Measurements from ENCODE around the gene RNF223. TPM values are rescaled to one million over a fixed set of nuclear protein-coding genes. Genes with fewer than 3 reads are reported as not detected.

Gene RNF223
- total RNA-seq, 1 experiment from 2014 or later = 147 TPM

DNA sequence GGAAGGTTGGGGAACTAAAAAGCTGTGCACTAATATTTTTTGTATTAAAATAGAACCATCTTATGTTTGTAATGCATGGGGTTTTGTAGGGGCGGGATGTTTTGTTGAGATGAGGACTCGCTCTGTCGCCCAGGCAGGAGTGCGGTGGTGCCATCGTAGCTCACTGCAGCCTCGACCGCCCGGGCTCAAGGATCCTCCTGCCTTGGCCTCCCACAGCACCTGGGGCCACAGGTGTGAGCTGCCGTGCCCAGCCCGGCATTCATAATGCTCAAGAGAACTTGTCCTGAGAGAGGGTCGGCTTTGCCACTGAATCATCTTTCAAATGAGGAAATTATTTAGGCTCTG is 44.7 kb upstream of the RNF223 start:
- Histone ChIP-seq H3K27me3 (ENCODE audit: low read length) (no peaks in the 10 kb centered on the region), H3K4me3 (ENCODE audit: low read length) (no peak overlapping the region), H3K79me2 (ENCODE audit: low read length) (peaks cover 14% of the 10 kb centered on the region), H3K9me3 (ENCODE audit: low read length) (no peaks in the 10 kb centered on the region), H3K4me1 (ENCODE audit: insufficient read depth, low read length) (peaks cover 20% of the 10 kb centered on the region), H4K20me1 (ENCODE audit: low read length) (no peaks in the 10 kb centered on the region), H3K4me2 (ENCODE audit: low read length) (no peak overlapping the region), H3F3A (ENCODE audit: low read length, unreplicated experiment) (no peaks in the 10 kb centered on the region), H3K9me2 (replicated peaks; ENCODE audit: low read length) (no peaks in the 10 kb centered on the region), H3K9ac (ENCODE audit: low read length) (no peak overlapping the region), H3K36me3 (ENCODE audit: low read depth, low read length) (no peaks in the 10 kb centered on the region), H2AFZ (ENCODE audit: low read length) (no peak overlapping the region), H3K27ac (ENCODE audit: low read length) (no peak overlapping the region)
- TF ChIP-seq CTCF (conservative IDR thresholded peaks at IDR 0.05; ENCODE audit: low read depth, low read length) = no peak
- no peak for TF ChIP-seq EZH2phosphoT487 (IDR thresholded peaks at IDR 0.05; ENCODE audit: borderline replicate concordance, low read length)
- no peak for TF ChIP-seq EZH2 (IDR thresholded peaks at IDR 0.05; ENCODE audit: low read length, unreplicated experiment)
- DNase-seq = no peak
- intact Hi-C loops (cut with micrococcal nuclease) = loop anchor here (5.0 kb wide), 1 partner anchor 107 kb away; the partner anchor contains the start of gene ISG15
- BruUV-seq (replicated peaks) = no TSS peak
- POLR2A ChIA-PET (ENCODE audit: unreplicated experiment) = no interaction called here
- no peak for ATAC-seq
- CTCF ChIA-PET = interaction anchor here (0.7 kb wide), 1 partner anchor 117 kb away, joined by 3 read pairs; no protein-coding TSS in a partner anchor

GRCh38 chr1:1118011-1118875 is 44.1 kb upstream of the RNF223 start:
- ATAC-seq (no peak), DNase-seq (no peak)
- no peak overlapping the region for H3K9ac ChIP-seq (ENCODE audit: low read length)
- H3K4me1 ChIP-seq (ENCODE audit: insufficient read depth, low read length) = peaks cover 20% of the 10 kb centered on the region
- no peak overlapping the region for H2AFZ ChIP-seq (ENCODE audit: low read length)
- CTCF ChIA-PET = no interaction called here
- no peak for TF ChIP-seq CTCF (conservative IDR thresholded peaks at IDR 0.05; ENCODE audit: low read depth, low read length)
- peaks cover 20% of the 10 kb centered on the region for H3K79me2 ChIP-seq (ENCODE audit: low read length)
- H4K20me1 ChIP-seq (ENCODE audit: low read length) = no peaks in the 10 kb centered on the region
- intact Hi-C loops (cut with micrococcal nuclease) = loop anchor here (5.0 kb wide), 1 partner anchor 106 kb away; the partner anchor contains the start of gene ISG15
- POLR2A ChIA-PET (ENCODE audit: unreplicated experiment) = no interaction called here
- BruUV-seq (replicated peaks) = no TSS peak
- no peak overlapping the region for H3K4me3 ChIP-seq (ENCODE audit: low read length)
- H3K9me3 ChIP-seq (ENCODE audit: low read length) = no peaks in the 10 kb centered on the region
- no peak overlapping the region for H3K4me2 ChIP-seq (ENCODE audit: low read length)
- H3K36me3 ChIP-seq (ENCODE audit: low read depth, low read length) = peaks cover 5% of the 10 kb centered on the region
- H3K9me2 ChIP-seq (replicated peaks; ENCODE audit: low read length) = no peaks in the 10 kb centered on the region
- no peak overlapping the region for H3K27ac ChIP-seq (ENCODE audit: low read length)
- no peaks in the 10 kb centered on the region for H3F3A ChIP-seq (ENCODE audit: low read length, unreplicated experiment)
- H3K27me3 ChIP-seq (ENCODE audit: low read length) = no peaks in the 10 kb centered on the region

DNA sequence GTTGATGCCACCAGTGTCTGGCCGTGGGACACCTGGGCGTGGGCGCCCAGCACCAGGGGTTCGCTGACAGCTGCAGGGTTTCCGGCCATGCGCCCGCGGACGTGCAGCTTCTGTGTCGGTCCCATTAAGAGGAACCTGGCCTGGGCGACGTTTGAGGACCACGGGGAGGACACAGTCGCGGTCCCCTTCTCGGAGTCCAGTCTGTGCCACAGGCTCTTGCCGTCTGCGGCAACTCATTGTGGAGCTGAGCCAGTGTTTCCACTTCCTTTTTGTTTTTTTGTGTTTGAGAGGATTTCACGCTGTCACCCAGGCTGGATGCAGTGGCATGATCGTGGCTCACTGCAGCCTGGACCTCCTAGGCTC is 43.3 kb upstream of the RNF223 start:
- H3K27me3 ChIP-seq (ENCODE audit: low read length) = no peaks in the 10 kb centered on the region
- ChIA-PET POLR2A (ENCODE audit: unreplicated experiment) (no interaction called here), CTCF (no interaction called here)
- H2AFZ ChIP-seq (ENCODE audit: low read length) = no peak overlapping the region
- TSS peak; percentile 35 for BruUV-seq (replicated peaks)
- H3F3A ChIP-seq (ENCODE audit: low read length, unreplicated experiment) = no peaks in the 10 kb centered on the region
- no peaks in the 10 kb centered on the region for H3K9me2 ChIP-seq (replicated peaks; ENCODE audit: low read length)
- H3K9me3 ChIP-seq (ENCODE audit: low read length) = no peaks in the 10 kb centered on the region
- peaks cover 10% of the 10 kb centered on the region for H3K36me3 ChIP-seq (ENCODE audit: low read depth, low read length)
- H3K4me2 ChIP-seq (ENCODE audit: low read length) = no peak overlapping the region
- no peaks in the 10 kb centered on the region for H4K20me1 ChIP-seq (ENCODE audit: low read length)
- ATAC-seq (no peak), DNase-seq (no peak)
- peaks cover 28% of the 10 kb centered on the region for H3K79me2 ChIP-seq (ENCODE audit: low read length)
- H3K4me1 ChIP-seq (ENCODE audit: insufficient read depth, low read length) = peaks cover 14% of the 10 kb centered on the region
- intact Hi-C loops (cut with micrococcal nuclease) = loop anchor here (2.0 to 5.0 kb wide), 2 partner anchors 91 to 105 kb away; partner anchors contain the start of gene ISG15
- H3K9ac ChIP-seq (ENCODE audit: low read length) = no peak overlapping the region
- no peak overlapping the region for H3K27ac ChIP-seq (ENCODE audit: low read length)
- H3K4me3 ChIP-seq (ENCODE audit: low read length) = no peak overlapping the region
- TF ChIP-seq EZH2phosphoT487 (IDR thresholded peaks at IDR 0.05; ENCODE audit: borderline replicate concordance, low read length) (no peak), CTCF (conservative IDR thresholded peaks at IDR 0.05; ENCODE audit: low read depth, low read length) (no peak)
